ENCODE results near the gene TMEM9. TPM values are rescaled to one million over a fixed set of nuclear protein-coding genes. Genes with fewer than 3 reads are reported as not detected.

Gene TMEM9
- total RNA-seq, 1 donor from 2014 or later = 14.9 TPM

GRCh38 chr1:201126832-201127754 is 27.2 kb downstream of the TMEM9 start, which contains the start of gene ASCL5:
TSS of gene ASCL5 (minus strand) at chr1:201127184. CDS start at chr1:201115372, 11,812 bp downstream.
- Mint-ChIP-seq H3K27me3 (ENCODE audit: low read depth) (peaks cover 5% of the 10 kb centered on the region), H3K9me3 (no peaks in the 10 kb centered on the region), H3K27ac (no peak within 1 kb of the TSS), H3K36me3 (ENCODE audit: low read depth) (no peaks in the 10 kb centered on the region), H3K4me3 (ENCODE audit: low read depth) (no peak within 1 kb of the TSS), H3K4me1 (ENCODE audit: low read depth) (no peaks in the 10 kb centered on the region)
- intact Hi-C loops (cut with micrococcal nuclease) = no loop called here
- no peak for DNase-seq (ENCODE audit: low spot score)

DNA sequence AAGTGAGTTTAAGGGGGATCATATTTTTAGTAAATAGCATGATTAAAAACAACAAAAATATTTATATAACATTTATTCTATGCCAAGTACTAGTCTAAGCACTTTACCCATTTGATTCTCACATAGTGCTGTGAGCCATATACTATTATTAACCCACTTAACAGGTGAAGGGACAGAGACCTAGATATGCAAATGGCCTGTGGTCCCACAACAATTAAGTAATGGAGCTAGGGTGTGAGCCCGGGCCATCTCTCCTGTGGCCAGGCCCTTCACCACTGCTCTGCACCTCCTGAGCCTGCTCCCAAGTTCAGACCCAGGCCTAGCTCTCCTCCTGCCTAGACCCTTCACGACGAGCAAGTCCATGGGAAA is 27.8 kb downstream of the TMEM9 start:
- Mint-ChIP-seq H3K36me3 (ENCODE audit: low read depth) (no peaks in the 10 kb centered on the region), H3K4me3 (ENCODE audit: low read depth) (no peak overlapping the region), H3K4me1 (ENCODE audit: low read depth) (no peaks in the 10 kb centered on the region), H3K9me3 (no peaks in the 10 kb centered on the region), H3K27me3 (ENCODE audit: low read depth) (peaks cover 9% of the 10 kb centered on the region), H3K27ac (no peak overlapping the region)
- no peak for DNase-seq (ENCODE audit: low spot score)
- intact Hi-C loops (cut with micrococcal nuclease) = no loop called here

- intact Hi-C loops (cut with micrococcal nuclease) = no loop called here
- Mint-ChIP-seq H3K9me3 (no peaks in the 10 kb centered on the region), H3K27ac (no peak overlapping the region), H3K4me1 (ENCODE audit: low read depth) (no peaks in the 10 kb centered on the region), H3K27me3 (ENCODE audit: low read depth) (peaks cover 11% of the 10 kb centered on the region), H3K36me3 (ENCODE audit: low read depth) (no peaks in the 10 kb centered on the region), H3K4me3 (ENCODE audit: low read depth) (no peak overlapping the region)
- DNase-seq (ENCODE audit: low spot score) = no peak
These were observed 28.5 kb downstream of the TMEM9 start for GRCh38 chr1:201125800-201126199.

GRCh38 chr1:201125019-201125418 is 29.3 kb downstream of the TMEM9 start:
- intact Hi-C loops (cut with micrococcal nuclease) = no loop called here
- Mint-ChIP-seq H3K4me3 (ENCODE audit: low read depth) (no peak overlapping the region), H3K4me1 (ENCODE audit: low read depth) (no peaks in the 10 kb centered on the region), H3K36me3 (ENCODE audit: low read depth) (no peaks in the 10 kb centered on the region), H3K9me3 (no peaks in the 10 kb centered on the region), H3K27ac (no peak overlapping the region), H3K27me3 (ENCODE audit: low read depth) (peaks cover 15% of the 10 kb centered on the region)
- DNase-seq (ENCODE audit: low spot score) = no peak

- Mint-ChIP-seq H3K4me1 (ENCODE audit: low read depth) (no peaks in the 10 kb centered on the region), H3K27me3 (ENCODE audit: low read depth) (peaks cover 18% of the 10 kb centered on the region), H3K4me3 (ENCODE audit: low read depth) (no peak overlapping the region), H3K9me3 (no peaks in the 10 kb centered on the region), H3K27ac (no peak overlapping the region), H3K36me3 (ENCODE audit: low read depth) (no peaks in the 10 kb centered on the region)
- intact Hi-C loops (cut with micrococcal nuclease) = no loop called here
- DNase-seq (ENCODE audit: low spot score) = no peak
These were observed 30.4 kb downstream of the TMEM9 start for GRCh38 chr1:201123866-201124265.

DNA sequence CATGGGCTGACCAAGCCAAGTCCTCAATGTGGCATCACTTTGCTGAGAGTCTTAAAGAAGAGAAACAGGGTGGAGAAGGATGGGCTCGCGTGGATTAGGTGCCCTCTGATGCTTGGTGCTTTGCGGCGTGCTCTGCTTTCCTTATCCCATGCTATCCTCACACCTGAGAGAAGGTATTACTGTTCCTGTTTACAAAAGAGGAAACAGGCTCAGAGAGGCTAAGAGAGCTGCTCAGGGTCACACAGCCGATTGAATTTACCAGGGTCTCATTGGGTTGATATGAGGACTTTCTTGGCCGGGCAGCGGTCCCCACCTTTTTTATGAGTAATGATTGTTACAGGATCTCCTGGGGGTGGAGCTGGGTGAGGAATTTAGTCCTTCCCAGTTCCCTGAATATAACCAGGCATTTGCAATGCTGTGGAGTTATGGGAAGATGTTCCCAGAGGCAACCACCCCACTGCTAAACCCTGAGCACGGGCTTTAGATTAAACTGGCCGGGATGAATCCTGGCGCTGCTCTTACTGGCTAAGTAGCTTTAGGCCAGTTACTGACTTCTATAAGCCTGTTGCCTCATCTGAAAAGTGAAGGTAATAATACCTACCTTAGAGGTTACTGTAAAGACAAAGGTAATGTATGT is 31.8 kb downstream of the TMEM9 start:
- no peak for DNase-seq (ENCODE audit: low spot score)

GRCh38 chr1:201119206-201120197 is 34.8 kb downstream of the TMEM9 start:
- Mint-ChIP-seq H3K4me1 (ENCODE audit: low read depth) (peaks cover 2% of the 10 kb centered on the region), H3K4me3 (ENCODE audit: low read depth) (no peak overlapping the region), H3K27ac (no peak overlapping the region), H3K9me3 (no peaks in the 10 kb centered on the region), H3K36me3 (ENCODE audit: low read depth) (no peaks in the 10 kb centered on the region), H3K27me3 (ENCODE audit: low read depth) (peaks cover 40% of the 10 kb centered on the region)
- DNase-seq (ENCODE audit: low spot score) = peak; percentile 29
- intact Hi-C loops (cut with micrococcal nuclease) = loop anchor here (10.0 kb wide), 1 partner anchor 495 kb away; the partner anchor contains the start of gene KIF14

More for the DNA sequence above, 31.8 kb downstream of the TMEM9 start:
- Mint-ChIP-seq H3K27me3 (ENCODE audit: low read depth) (peaks cover 26% of the 10 kb centered on the region), H3K36me3 (ENCODE audit: low read depth) (no peaks in the 10 kb centered on the region), H3K4me3 (ENCODE audit: low read depth) (no peak overlapping the region), H3K9me3 (no peaks in the 10 kb centered on the region), H3K4me1 (ENCODE audit: low read depth) (no peaks in the 10 kb centered on the region), H3K27ac (no peak overlapping the region)
- intact Hi-C loops (cut with micrococcal nuclease) = no loop called here

DNA sequence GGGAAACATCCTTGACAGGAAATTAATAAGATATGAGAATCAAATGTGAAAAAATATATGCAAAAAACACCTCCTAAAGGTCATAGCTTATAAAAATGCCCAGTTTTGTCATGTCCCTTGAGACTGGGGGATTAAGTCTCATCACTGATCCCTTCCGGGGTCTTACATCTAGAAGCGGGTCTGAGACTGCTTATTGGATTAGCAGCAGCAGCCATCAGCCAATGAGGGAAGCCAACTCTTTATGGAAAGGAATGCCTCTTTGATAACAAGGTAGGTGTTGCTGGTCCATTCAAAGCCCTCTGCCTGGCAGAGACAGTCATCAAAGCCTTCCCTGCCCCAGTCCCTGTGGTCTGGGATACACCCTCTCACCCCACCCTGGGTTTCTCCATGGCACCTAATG is 38.2 kb downstream of the TMEM9 start:
- no peak for DNase-seq (ENCODE audit: low spot score)
- Mint-ChIP-seq H3K4me3 (ENCODE audit: low read depth) (no peak overlapping the region), H3K27me3 (ENCODE audit: low read depth) (peaks cover 46% of the 10 kb centered on the region), H3K27ac (no peak overlapping the region), H3K4me1 (ENCODE audit: low read depth) (peaks cover 2% of the 10 kb centered on the region), H3K36me3 (ENCODE audit: low read depth) (no peaks in the 10 kb centered on the region), H3K9me3 (no peaks in the 10 kb centered on the region)
- intact Hi-C loops (cut with micrococcal nuclease) = loop anchor here (10.0 kb wide), 1 partner anchor 491 kb away; the partner anchor contains the start of gene KIF14

DNA sequence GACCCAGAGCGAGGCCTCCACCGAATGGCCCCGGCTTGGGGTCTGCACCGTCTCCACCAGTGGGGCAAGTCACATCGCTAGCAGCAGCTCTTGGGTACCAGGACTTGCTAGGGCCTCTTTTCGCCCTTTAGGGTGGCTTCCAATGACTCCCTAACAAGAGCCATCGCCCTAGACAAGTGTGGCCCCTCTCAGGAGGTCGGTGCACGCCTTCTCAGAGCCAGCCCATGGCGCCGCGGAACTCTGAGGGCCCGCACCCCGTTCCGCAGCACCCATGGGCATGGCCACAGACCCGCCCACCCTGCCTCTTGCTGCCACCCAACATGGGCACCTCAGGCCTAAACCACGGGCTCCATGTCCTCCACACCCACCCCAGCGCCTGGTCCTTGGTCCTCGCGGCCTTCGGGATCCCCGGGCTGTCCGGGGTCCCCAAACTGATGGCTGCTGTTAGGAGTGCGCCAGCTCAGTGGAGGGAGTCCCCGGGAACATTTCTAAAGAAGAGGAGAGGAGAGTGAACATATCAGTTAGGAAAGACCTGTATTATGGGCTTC is 38.8 kb downstream of the TMEM9 start:
- Mint-ChIP-seq H3K9me3 (no peaks in the 10 kb centered on the region), H3K4me3 (ENCODE audit: low read depth) (no peak overlapping the region), H3K27ac (no peak overlapping the region), H3K4me1 (ENCODE audit: low read depth) (peaks cover 2% of the 10 kb centered on the region), H3K27me3 (ENCODE audit: low read depth) (peaks cover 45% of the 10 kb centered on the region), H3K36me3 (ENCODE audit: low read depth) (no peaks in the 10 kb centered on the region)
- DNase-seq (ENCODE audit: low spot score) = no peak
- intact Hi-C loops (cut with micrococcal nuclease) = loop anchor here (2.0 to 10.0 kb wide), 2 partner anchors 143 to 491 kb away; partner anchors contain the start of gene KIF14

DNA sequence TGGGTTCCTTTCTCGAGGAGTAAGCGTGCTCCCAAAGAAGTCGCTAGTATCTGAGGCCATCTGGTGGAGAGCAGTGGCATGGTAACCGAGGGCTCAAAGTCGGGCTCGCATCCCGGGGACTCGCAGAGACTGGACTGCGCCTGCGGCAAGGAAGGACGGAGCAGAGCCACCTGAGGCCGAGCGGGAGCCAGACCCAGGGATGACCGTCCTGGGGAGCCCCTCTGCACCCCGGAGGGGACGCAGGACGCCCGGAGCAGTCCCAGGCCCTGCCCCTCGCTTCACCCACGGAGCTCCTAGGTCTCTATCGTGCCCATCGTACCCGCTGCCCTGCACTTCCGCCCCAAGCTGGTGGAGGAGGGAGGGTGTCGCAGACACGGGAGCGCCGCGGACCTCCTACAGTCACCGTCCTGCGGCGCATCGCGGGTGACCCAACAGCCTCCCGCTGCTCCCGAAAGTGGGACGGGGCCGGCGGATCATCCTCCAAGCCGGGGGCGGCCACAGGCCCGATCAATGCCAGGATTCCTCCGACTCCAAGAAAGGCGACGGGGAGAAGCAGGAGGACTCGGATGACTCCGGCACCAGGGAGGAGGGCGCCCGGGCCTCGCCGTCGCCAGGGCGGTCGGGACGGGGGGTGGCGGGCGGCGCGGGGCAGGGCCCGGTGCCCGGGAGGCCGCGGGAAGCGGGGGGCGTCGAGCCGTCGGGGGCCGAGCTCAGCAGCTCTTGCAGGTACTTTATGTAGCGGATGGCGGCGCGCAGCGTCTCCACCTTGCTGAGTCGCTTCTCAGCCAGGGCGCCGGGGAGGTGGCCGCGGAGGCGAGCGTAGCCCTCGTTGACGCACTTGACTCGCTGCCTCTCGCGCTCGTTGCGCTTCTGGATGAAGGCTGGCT is 39.8 kb downstream of the TMEM9 start:
- Mint-ChIP-seq H3K36me3 (ENCODE audit: low read depth) (no peaks in the 10 kb centered on the region), H3K27ac (no peak overlapping the region), H3K9me3 (no peaks in the 10 kb centered on the region), H3K27me3 (ENCODE audit: low read depth) (peaks cover 43% of the 10 kb centered on the region), H3K4me1 (ENCODE audit: low read depth) (peaks cover 2% of the 10 kb centered on the region), H3K4me3 (ENCODE audit: low read depth) (peak overlapping the region; percentile 80)
- DNase-seq (ENCODE audit: low spot score) = peak; percentile 54
- intact Hi-C loops (cut with micrococcal nuclease) = loop anchor here (1.0 to 10.0 kb wide), 3 partner anchors 28 to 490 kb away; partner anchors contain the start of gene KIF14

- H3K36me3 Mint-ChIP-seq (ENCODE audit: low read depth) = no peaks in the 10 kb centered on the region
- H3K4me3 Mint-ChIP-seq (ENCODE audit: low read depth) = peak overlapping the region; percentile 80
- no peak for DNase-seq (ENCODE audit: low spot score)
- no peak overlapping the region for H3K27ac Mint-ChIP-seq
- H3K4me1 Mint-ChIP-seq (ENCODE audit: low read depth) = peaks cover 2% of the 10 kb centered on the region
- intact Hi-C loops (cut with micrococcal nuclease) = loop anchor here (1.0 to 10.0 kb wide), 3 partner anchors 27 to 489 kb away; partner anchors contain the start of gene KIF14
- peaks cover 37% of the 10 kb centered on the region for H3K27me3 Mint-ChIP-seq (ENCODE audit: low read depth)
- H3K9me3 Mint-ChIP-seq = no peaks in the 10 kb centered on the region
These were observed 40.6 kb downstream of the TMEM9 start for GRCh38 chr1:201113451-201114244.
